ENCODE data around the gene PIH1D1.

- TF ChIP-seq POLR2AphosphoS5 (IDR thresholded peaks at IDR 0.05; ENCODE audit: low read depth) (no peak), EZH2 (IDR thresholded peaks at IDR 0.05; ENCODE audit: low read depth, unreplicated experiment) (peak; percentile 42), CTCF (conservative IDR thresholded peaks at IDR 0.05; ENCODE audit: low read depth in 2 of 2) (no peak), JUNB (IDR thresholded peaks at IDR 0.05; ENCODE audit: unreplicated experiment) (no peak), EZH2phosphoT487 (IDR thresholded peaks at IDR 0.05; ENCODE audit: unreplicated experiment) (no peak), CREB1 (CRISPR knock-in tag; IDR thresholded peaks at IDR 0.05; ENCODE audit: low read depth) (no peak), ZNF331 (CRISPR knock-in tag; IDR thresholded peaks at IDR 0.05; ENCODE audit: low read depth) (no peak), NANOG (IDR thresholded peaks at IDR 0.05; ENCODE audit: borderline replicate concordance) (no peak), STAT1 (IDR thresholded peaks at IDR 0.05; ENCODE audit: unreplicated experiment) (no peak), ZNF462 (CRISPR knock-in tag; IDR thresholded peaks at IDR 0.05) (no peak), ZNF114 (CRISPR knock-in tag; IDR thresholded peaks at IDR 0.05) (no peak)
- TF ChIP-seq, protein P1, sequence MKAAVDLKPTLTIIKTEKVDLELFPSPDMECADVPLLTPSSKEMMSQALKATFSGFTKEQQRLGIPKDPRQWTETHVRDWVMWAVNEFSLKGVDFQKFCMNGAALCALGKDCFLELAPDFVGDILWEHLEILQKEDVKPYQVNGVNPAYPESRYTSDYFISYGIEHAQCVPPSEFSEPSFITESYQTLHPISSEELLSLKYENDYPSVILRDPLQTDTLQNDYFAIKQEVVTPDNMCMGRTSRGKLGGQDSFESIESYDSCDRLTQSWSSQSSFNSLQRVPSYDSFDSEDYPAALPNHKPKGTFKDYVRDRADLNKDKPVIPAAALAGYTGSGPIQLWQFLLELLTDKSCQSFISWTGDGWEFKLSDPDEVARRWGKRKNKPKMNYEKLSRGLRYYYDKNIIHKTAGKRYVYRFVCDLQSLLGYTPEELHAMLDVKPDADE (IDR thresholded peaks at IDR 0.05): no peak
- TF ChIP-seq, protein P2, sequence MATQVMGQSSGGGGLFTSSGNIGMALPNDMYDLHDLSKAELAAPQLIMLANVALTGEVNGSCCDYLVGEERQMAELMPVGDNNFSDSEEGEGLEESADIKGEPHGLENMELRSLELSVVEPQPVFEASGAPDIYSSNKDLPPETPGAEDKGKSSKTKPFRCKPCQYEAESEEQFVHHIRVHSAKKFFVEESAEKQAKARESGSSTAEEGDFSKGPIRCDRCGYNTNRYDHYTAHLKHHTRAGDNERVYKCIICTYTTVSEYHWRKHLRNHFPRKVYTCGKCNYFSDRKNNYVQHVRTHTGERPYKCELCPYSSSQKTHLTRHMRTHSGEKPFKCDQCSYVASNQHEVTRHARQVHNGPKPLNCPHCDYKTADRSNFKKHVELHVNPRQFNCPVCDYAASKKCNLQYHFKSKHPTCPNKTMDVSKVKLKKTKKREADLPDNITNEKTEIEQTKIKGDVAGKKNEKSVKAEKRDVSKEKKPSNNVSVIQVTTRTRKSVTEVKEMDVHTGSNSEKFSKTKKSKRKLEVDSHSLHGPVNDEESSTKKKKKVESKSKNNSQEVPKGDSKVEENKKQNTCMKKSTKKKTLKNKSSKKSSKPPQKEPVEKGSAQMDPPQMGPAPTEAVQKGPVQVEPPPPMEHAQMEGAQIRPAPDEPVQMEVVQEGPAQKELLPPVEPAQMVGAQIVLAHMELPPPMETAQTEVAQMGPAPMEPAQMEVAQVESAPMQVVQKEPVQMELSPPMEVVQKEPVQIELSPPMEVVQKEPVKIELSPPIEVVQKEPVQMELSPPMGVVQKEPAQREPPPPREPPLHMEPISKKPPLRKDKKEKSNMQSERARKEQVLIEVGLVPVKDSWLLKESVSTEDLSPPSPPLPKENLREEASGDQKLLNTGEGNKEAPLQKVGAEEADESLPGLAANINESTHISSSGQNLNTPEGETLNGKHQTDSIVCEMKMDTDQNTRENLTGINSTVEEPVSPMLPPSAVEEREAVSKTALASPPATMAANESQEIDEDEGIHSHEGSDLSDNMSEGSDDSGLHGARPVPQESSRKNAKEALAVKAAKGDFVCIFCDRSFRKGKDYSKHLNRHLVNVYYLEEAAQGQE (IDR thresholded peaks at IDR 0.05; ENCODE audit: unreplicated experiment): no peak
Measured at GRCh38 chr19:49433240-49433901, 18.2 kb downstream of the PIH1D1 start.

Measured in GM23338 (cell line).